HT1080 (cell line): Measurements from ENCODE around the gene EPN1. TPM values are rescaled to one million over a fixed set of nuclear protein-coding genes. Genes with fewer than 3 reads are reported as not detected.

ENCODE experiments used
- DNase-seq: peaks from one replicate; pipeline ENCODE4 v3.0.0-alpha.2; 2015; ENCODE audit warnings: low read depth
- polyA plus RNA-seq, 2 experiments: library from polyadenylated mRNA; depleted of rRNA; stranded (reverse); fragments of >200 nt; gene quantifications; 2 replicates each; pipeline ENCODE4 v1.2.3, GENCODE V29; 2015
- total RNA-seq: library from RNA; depleted of rRNA; stranded (reverse); fragments of >200 nt; shearing (Covaris generic); gene quantifications from 2 replicates; pipeline ENCODE4 v1.2.3, GENCODE V29; 2014; rRNA removed

EPN1 gene
- total RNA-seq: 97.4 and 122 TPM in 2 replicates
- 235 and 253 TPM in 2 replicates for polyA plus RNA-seq (2015; cell fraction: cytosol; rRNA removed)
- 75.2 and 86.8 TPM in 2 replicates for polyA plus RNA-seq (2015; cell fraction: nucleus; rRNA removed)

- peak; percentile 96 for DNase-seq
Observed at GRCh38 chr19:55674841-55675660, at the start of gene EPN1. Gene EPN1, plus strand, starts transcription at chr19:55675226. Its CDS starts 3,402 bp downstream, at chr19:55678628.

DNA sequence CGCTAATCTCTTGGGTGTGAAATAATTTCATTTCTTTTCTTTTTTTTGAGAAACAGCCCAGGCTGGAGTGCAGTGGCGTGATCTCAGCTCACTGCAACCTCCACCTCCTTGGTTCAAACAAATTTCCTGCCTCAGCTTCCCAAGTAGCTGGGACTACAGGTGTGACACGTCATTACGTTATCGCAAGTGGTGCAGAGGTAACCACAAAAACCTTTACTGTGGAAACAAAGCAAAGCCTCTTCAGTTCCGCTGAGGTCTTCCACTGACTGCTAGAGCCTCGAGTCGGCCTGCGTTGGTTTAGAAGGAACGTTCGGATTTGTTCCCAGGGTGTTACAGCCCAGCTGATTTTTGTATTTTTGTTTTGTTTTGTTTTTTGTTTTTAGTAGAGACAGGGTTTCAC lies 48.7 kb upstream of the EPN1 start:
- DNase-seq: no peak

- DNase-seq: peak; percentile 79
Observed at GRCh38 chr19:55632463-55632834, 42.6 kb upstream of the EPN1 start.

GRCh38 chr19:55633861-55634260 lies 41.2 kb upstream of the EPN1 start:
- no peak for DNase-seq

DNA sequence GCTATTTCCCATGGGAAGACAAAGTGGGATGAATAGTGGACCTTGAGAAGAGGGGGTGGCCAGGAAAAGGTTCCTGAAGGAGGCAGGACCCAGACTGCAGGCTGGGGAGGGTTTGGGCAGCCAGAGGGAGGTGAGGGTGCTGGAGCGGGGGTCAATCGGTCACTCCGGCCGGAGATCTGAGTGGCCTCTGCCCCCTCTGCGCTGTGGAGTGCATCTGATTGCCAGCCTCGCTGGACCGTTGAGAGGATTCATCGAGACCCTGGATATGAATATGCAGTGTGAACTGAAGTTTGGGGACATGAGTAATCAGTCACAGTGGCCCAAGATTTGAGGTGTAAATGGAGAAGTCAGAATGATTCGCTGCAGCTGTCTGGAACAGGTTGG lies 39.7 kb upstream of the EPN1 start:
- DNase-seq: no peak

DNA sequence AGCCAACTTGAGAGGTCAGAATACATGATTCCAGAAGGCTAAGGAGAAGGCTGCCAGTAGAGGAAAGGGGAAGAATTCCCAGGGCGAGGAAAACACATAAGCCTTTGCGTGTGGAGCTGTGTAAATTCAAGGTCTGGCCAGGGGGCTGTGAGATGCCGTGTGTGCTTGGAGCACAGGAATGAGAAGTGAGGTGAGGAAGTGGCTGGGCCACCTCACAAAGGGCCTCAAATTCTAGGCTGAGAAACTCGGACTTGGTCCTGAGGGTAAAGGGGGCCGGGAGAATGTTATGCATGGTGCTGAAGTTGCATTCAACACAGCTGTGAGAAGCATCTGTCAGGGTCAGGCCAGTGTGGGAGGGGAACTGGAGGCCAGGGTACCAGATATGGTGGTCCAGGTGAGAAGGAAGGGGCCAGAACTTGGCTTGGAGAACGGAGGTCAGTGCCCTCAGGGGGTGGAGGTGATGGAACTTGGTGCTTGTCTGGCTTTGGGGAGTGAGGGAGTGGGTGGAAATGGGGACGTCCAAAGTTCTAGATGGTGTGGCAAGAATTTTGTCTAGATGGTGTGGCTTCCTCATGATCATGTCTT lies 39.1 kb upstream of the EPN1 start:
- DNase-seq: no peak

DNA sequence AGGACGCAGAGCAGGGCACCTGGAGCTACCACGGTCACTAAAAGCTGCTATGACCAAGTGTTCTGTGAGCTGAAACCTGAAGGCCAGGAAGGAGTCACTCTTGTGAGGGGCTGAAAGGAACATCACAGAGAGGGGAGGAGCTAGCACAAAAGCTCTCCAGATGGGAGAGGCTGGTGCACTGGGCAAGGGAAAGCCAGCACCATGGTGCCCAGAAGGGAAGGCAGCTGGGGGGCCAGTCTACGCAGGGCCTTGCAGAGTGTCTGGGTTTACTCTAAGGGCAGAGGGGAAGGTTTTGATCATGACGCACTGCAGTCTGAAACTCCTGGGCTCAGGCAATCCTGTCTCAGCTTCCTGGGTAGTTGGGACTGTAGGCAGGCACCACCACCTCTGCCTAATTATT lies 38.3 kb upstream of the EPN1 start:
- no peak for DNase-seq

GRCh38 chr19:55637534-55637933 lies 37.5 kb upstream of the EPN1 start:
- no peak for DNase-seq

DNA sequence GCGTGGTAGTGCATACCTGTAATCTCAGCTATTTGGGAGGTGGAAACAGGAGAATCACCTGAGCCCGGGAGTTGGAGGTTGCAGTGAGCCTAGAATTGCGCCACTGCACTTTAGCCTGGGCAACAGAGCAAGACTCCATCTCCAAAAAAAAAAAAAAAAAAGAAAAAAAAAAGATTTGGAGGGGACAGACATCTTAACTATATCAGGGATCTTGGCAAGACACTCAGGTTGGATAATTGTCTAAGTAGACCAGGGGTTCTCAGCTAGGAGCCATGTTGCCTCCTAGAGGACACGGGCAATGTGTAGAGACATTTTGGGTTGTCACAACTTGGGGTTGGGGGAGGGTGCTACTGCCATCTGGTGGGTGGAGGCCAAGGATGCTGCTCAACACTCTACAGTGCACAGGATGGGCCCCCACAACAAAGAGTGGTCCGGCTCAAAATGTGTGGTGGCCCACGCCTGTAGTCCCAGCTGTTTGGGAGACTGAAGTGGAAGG lies 36.1 kb upstream of the EPN1 start:
- DNase-seq: no peak

- no peak for DNase-seq
Observed at GRCh38 chr19:55640043-55640576, 34.9 kb upstream of the EPN1 start.

DNA sequence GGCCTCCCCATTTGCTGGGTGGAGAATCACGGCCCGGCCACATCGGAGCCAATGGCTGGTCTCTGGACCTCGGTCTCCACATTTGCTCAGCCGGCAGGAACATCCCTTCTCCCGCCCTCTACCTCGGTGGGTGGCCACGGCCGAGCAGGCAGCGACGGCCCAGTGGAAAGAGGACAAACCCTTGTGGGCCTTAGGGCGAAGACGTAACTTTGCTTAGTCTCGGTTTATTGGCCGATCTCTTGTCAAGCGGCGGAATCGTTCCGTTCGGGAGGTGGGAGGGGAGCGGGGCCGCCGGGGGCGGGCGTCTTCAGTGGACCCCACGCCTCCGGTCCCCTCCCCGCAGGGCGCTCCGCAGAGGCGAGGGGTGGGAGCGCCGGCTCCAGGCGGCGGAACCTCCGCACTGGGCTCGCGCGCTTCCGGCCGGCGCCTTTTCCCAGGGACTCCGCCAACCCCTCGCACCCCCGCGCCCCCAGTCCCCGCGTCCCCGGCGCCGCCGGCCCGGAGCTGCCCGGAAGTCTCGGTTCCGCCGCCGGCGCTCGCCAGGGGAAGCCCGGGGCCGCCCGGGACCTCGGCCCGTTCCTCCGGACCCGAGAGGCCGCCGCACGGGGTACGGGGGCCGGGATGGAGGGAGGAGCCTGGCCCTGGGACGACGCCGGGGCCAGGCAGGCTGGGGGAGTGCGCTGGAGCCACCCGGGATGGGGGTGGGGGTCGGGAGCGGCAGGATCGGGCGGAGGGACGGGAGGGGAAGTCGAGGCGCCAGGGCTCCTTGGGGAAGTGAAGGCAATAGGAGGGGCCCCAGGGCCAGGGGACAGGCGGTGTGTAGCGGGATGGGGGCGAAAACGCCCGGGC lies 34.2 kb upstream of the EPN1 start, which contains the start of gene ZNF580:
Gene ZNF580 (plus strand): TSS at position 426 of the 849 bp plus-strand sequence. CDS start 1,507 bp downstream, outside the sequence.
- peak; percentile 60 for DNase-seq

DNA sequence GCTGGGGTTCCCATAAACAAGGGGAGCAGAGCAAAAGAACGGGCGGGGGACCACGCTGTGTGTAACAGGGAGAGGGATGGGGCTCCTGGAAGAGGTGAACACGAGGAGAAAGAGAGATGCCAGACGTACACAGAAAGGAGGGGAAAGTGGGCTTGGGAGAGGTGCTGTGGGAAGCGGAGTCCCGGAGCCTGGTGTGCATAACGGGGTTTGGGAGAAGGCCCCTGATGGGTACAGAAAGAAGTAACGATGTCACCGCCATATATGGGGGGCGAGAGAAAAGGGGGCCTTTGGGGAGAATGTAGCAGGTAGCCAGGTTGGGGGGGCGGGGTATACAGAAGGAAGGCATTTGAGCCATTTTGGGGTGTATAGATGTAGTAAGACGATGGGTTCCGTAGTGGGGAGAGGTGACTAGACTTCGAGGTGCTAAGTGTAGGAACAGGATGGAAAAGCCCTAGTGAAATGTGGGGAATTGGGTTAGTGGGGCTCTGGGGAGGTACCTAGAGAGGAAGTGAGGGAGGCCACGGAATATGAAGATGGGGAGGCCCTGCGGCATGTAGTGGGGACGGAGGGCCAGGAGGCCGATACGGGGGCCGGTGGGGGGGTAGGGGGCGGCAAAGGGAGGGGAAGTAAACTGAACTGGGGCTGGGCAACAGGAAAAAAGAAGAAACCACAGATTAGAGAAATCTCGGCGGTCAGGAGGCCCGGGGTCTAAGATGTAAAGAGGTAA lies 33.4 kb upstream of the EPN1 start:
- DNase-seq: no peak

DNA sequence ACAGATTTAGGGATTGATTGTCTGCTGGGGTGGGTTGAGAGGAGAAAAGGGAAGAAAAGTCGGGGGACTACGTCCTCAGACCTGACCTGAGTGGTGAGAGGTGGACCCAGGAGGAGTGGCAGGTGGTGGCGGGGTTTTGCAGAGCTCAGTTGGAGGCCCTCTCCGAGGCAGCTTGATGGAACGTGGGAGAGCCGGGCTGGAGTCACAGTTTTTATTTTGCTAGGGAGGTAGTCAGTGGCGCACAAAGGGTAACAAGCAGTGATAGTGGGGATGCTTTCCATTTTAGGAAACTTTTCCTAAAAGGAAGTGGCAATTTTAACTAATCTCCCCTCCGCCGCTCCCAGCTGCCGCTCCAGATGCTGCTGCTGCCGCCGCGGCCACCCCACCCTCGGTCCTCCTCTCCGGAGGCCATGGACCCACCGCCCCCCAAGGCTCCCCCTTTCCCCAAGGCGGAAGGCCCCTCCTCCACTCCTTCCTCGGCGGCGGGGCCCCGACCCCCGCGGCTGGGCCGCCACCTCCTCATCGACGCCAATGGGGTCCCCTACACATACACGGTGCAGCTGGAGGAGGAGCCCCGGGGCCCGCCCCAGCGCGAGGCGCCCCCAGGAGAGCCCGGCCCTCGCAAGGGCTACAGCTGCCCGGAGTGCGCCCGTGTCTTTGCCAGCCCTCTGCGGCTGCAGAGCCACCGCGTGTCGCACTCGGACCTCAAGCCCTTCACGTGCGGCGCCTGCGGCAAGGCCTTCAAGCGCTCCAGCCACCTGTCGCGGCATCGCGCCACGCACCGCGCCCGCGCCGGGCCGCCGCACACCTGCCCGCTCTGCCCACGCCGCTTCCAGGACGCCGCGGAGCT lies 32.6 kb upstream of the EPN1 start:
- no peak for DNase-seq

DNA sequence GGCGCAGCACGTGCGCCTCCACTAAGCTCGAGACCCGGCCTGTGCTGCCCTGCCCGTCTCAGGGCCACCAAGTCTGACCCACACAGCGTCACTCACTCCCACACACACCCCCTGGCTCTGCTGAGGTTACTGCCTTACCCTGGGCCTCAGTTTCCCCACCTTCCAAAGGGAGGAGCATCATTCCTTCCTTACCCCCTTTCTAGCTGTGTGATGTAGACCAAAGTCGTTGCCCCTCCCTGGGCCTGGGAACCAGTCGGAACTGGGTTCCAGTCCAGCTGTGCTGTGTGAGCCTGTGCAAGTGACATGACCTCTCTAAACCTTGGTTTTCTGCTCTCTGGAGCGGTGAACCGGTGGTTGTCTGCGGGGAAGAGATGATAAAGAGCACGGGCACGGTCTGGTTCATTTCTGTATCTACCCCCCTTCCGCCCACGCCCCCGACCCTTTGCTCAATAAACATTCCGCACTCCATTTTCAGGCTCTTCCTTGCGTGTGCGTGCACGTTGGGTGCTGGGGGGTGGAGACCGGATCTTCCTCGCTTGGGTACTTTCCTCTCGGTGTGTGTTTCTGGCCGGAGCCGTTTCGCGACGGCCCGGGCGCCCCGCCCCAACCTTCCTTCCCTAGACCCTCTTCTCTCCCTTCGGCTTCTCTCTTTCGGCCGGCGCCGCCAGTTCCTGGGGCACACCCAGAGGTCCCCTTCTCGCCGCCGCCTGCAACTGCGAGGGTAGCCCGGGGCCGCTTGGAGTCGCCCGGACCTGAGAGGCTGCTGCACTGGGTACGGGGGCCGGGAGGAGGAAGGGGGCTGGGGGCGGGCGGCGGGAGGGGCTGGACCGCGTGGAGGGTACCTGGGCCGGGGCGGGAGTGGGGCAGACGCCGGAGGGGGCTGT lies 31.8 kb upstream of the EPN1 start, which contains the start of gene ZNF581:
Gene ZNF581 (plus strand): TSS at position 647 of the 884 bp plus-strand sequence. CDS start 923 bp downstream, outside the sequence.
- peak; percentile 80 for DNase-seq

GRCh38 chr19:55643887-55644176 lies 31.2 kb upstream of the EPN1 start:
- DNase-seq: no peak

DNA sequence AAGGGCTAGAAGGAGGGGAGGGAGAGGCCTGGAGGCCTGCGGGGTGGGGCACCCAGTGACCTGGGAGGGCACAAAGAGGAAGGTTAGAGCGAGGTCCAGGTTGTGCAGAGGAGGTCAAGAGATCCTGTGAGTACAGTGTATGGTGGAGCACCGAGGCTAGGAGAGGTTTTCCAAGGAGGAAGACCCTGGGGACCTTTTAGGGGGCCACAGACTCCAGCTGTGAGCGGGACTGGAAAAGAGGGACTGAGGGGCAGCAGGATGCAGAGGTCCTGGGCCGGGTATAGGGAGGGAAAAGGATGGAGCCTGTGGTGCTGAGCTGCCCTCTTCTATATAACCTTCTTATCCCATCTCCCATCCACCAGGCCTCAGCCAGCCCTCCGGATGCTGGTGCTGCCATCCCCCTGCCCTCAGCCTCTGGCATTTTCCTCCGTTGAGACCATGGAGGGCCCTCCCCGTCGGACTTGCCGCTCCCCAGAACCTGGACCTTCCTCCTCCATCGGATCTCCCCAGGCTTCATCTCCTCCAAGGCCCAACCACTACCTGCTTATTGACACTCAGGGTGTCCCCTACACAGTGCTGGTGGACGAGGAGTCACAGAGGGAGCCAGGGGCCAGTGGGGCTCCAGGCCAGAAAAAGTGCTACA lies 30.7 kb upstream of the EPN1 start:
- no peak for DNase-seq

- DNase-seq: no peak
Observed at GRCh38 chr19:55644842-55645511, 30.0 kb upstream of the EPN1 start.

- DNase-seq: no peak
Observed at GRCh38 chr19:55645512-55645881, 29.5 kb upstream of the EPN1 start.
